H1 (cell line): ENCODE results near the gene RANBP17. TPM values are rescaled to one million over a fixed set of nuclear protein-coding genes. Genes with fewer than 3 reads are reported as not detected.

Source experiments
- CBX8 ChIP-seq: fragments of 300-800, 300-1000 bp; sonication (generic); IDR thresholded peaks from 2 replicates; pipeline ENCODE4 v1.7.1; 2016; ENCODE audit warnings: low read depth, low read length, borderline replicate concordance
- RXRA ChIP-seq: IDR thresholded peaks from 2 replicates; pipeline ENCODE4 v1.6.1; 2011; ENCODE audit warnings: low read depth, mild to moderate bottlenecking, low read length, moderate library complexity; ENCODE audit not compliant: insufficient read depth
- SAP30 ChIP-seq: fragments of 300-600 bp; sonication (generic); IDR thresholded peaks from 2 replicates; pipeline ENCODE4 v1.7.1; 2012; ENCODE audit warnings: low read length, moderate library complexity, mild to moderate bottlenecking, inconsistent platforms; ENCODE audit not compliant: insufficient read depth, insufficient replicate concordance
- SRF ChIP-seq: IDR thresholded peaks from 2 replicates; pipeline ENCODE4 v1.6.1; 2011; ENCODE audit warnings: mild to moderate bottlenecking, low read depth, low read length, moderate library complexity
- TCF12 ChIP-seq: IDR thresholded peaks from 2 replicates; pipeline ENCODE4 v1.6.1; 2011; ENCODE audit warnings: low read depth, mild to moderate bottlenecking, low read length
- polyA plus RNA-seq, 7 experiments: library from polyadenylated mRNA; depleted of rRNA in 3 of 7; stranded (reverse) in 5 of 7; unstranded in 2 of 7; fragments of >200 nt in 5 of 7; fragments of 200-250 nt in 2 of 7; gene quantifications; 1 replicate in 5 of 7; 2 replicates in 1 of 7; 4 replicates in 1 of 7; pipeline versions ENCODE4 v1.2.1 to v1.2.3, GENCODE V29; 2011 to 2013; ENCODE audit warnings: missing spikeins in 2 of 7, mixed read lengths in 2 of 7
- total RNA-seq: library from RNA; stranded (reverse); fragmentation: NEBNext Ultra II Directional; extraction: Animal tissue kit (Norgen Biotek cat#: 25700); gene quantifications from 2 replicates; pipeline ENCODE4 v1.2.1, GENCODE V29; 2021

Gene RANBP17
- total and polyA plus RNA-seq, 2 of the 8 experiments (the other 6 are each of a cell fraction or from before 2014, with no cell fraction given): 8.6 to 21.3 TPM

- no peak for TF ChIP-seq SRF
- TF ChIP-seq TCF12: no peak
- TF ChIP-seq CBX8: no peak
- TF ChIP-seq RXRA: no peak
- no peak for TF ChIP-seq SAP30
- TF ChIP-seq, all 59 proteins: peak for 0
These were observed 438.0 kb downstream of the RANBP17 start (continued) for GRCh38 chr5:171299851-171300250.
